WI38 (cell line): ENCODE data around the gene VKORC1.

ENCODE experiments used
- H3K4me3 ChIP-seq: 2 replicates; pipeline ENCODE4 v1.5.1; 2011; ENCODE audit warnings: low read depth, mild to moderate bottlenecking, control low read depth, low read length
- CTCF ChIP-seq: IDR thresholded peaks from 2 replicates; pipeline ENCODE4 v1.5.1; 2012; ENCODE audit warnings: low read depth, mild to moderate bottlenecking, control low read depth, low read length

The VKORC1 gene

GRCh38 chr16:31114468-31114867, 19.9 kb upstream of the VKORC1 start:
- TF ChIP-seq CTCF = no peak
- no peak overlapping the region for H3K4me3 ChIP-seq

GRCh38 chr16:31113121-31114120, 18.8 kb upstream of the VKORC1 start:
- no peak for TF ChIP-seq CTCF
- no peak overlapping the region for H3K4me3 ChIP-seq

- no peak overlapping the region for H3K4me3 ChIP-seq
- TF ChIP-seq CTCF = no peak
Observed at GRCh38 chr16:31112711-31113110, 18.1 kb upstream of the VKORC1 start.

GRCh38 chr16:31111881-31112466, 17.4 kb upstream of the VKORC1 start:
- H3K4me3 ChIP-seq = no peak overlapping the region
- no peak for TF ChIP-seq CTCF

GRCh38 chr16:31110106-31111034, 15.8 kb upstream of the VKORC1 start:
- H3K4me3 ChIP-seq = no peak overlapping the region
- no peak for TF ChIP-seq CTCF

GRCh38 chr16:31109622-31110021, 15.0 kb upstream of the VKORC1 start:
- TF ChIP-seq CTCF = no peak
- no peak overlapping the region for H3K4me3 ChIP-seq
